ENCODE data around the gene CNGA3.

- TF ChIP-seq CTCF (conservative IDR thresholded peaks at IDR 0.05; ENCODE audit: low read depth in 2 of 2) (no peak), POLR2AphosphoS5 (IDR thresholded peaks at IDR 0.05; ENCODE audit: low read depth) (no peak), ZNF114 (CRISPR knock-in tag; IDR thresholded peaks at IDR 0.05) (no peak), REST (IDR thresholded peaks at IDR 0.05; ENCODE audit: unreplicated experiment) (no peak), EZH2 (IDR thresholded peaks at IDR 0.05; ENCODE audit: low read depth, unreplicated experiment) (no peak), NANOG (IDR thresholded peaks at IDR 0.05; ENCODE audit: borderline replicate concordance) (no peak), STAT1 (IDR thresholded peaks at IDR 0.05; ENCODE audit: unreplicated experiment) (no peak), EZH2phosphoT487 (IDR thresholded peaks at IDR 0.05; ENCODE audit: unreplicated experiment) (no peak), CREB1 (CRISPR knock-in tag; IDR thresholded peaks at IDR 0.05; ENCODE audit: low read depth) (no peak), ETS1 (IDR thresholded peaks at IDR 0.05) (no peak)
Observed at GRCh38 chr2:98308532-98308931, 37.7 kb upstream of the CNGA3 start.

Measured in GM23338 (cell line).